Activated CD4-positive, alpha-beta T cell treated with anti-CD3 and anti-CD28 coated beads, Interleukin-2, amount 50 U/mL, for 48 hours (primary cell): ENCODE data around the gene COPS7A.

Source experiments
- DNase-seq, 2 experiments: peaks; one replicate each; pipeline ENCODE4 v3.0.0-alpha.2; 2020

Gene COPS7A

GRCh38 chr12:6771091-6771495 is 47.2 kb downstream of the COPS7A start:
- DNase-seq, result peak in 1 of 2 experiments; percentile 43

DNA sequence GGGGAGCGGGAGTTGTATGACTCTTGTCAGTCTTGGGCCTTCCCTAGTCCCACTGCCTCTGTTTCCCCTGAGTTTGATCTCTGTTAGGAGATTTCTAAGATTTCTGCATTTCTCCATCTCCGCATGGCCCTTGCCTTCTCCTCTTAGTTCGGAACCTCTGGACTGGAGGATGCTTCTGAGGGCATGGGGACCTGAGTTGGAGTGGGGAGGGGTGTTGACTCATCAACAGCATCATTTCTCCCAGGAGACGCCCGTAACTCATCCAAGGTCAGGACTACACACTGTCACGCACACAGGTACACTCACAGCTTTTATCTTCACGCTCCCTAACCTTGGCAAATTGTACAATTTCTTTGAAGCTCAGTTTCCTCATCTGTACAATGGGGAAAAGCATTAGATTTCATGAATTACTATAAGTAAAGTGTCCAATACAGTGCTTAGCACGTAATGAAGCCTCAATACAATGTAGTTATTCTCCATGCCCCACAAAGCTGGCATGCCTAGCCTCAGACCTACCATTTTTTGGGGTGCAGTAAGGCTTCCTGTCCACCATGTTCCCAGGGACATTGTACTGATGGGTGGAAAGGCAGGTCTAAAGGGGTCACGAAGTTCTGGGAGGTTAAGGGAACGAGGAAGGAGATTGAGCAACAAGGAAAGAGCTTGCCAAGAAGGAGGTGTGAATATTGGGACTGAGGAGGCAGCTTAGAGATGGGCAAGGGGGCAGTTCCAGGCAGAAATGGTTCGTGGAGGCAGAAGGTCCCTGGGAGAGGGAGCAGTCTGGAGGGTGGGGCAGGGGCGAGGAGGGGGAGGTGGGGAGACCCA is 47.9 kb downstream of the COPS7A start:
- no peak for DNase-seq

DNA sequence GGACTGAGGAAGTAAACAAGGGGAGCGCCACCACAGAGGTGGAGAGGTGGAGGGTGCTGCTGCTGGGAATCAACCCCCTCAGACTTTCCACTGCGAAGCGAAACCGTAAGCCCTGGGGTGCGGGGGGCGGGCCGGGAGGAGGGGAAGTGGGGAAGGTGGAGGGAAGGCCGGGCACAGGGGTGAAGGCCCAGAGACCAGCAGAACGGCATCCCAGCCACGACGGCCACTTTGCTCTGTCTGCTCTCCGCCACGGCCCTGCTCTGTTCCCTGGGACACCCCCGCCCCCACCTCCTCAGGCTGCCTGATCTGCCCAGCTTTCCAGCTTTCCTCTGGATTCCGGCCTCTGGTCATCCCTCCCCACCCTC is 48.5 kb downstream of the COPS7A start, which contains the start of gene LAG3:
LAG3 (plus strand) TSS at position 190 of the 365 bp plus-strand sequence. CDS start 333 bp downstream, outside the sequence.
- DNase-seq, result peak; percentile 79 to 83

- no peak for DNase-seq
These were observed 49.1 kb downstream of the COPS7A start for GRCh38 chr12:6772726-6773589.

DNA sequence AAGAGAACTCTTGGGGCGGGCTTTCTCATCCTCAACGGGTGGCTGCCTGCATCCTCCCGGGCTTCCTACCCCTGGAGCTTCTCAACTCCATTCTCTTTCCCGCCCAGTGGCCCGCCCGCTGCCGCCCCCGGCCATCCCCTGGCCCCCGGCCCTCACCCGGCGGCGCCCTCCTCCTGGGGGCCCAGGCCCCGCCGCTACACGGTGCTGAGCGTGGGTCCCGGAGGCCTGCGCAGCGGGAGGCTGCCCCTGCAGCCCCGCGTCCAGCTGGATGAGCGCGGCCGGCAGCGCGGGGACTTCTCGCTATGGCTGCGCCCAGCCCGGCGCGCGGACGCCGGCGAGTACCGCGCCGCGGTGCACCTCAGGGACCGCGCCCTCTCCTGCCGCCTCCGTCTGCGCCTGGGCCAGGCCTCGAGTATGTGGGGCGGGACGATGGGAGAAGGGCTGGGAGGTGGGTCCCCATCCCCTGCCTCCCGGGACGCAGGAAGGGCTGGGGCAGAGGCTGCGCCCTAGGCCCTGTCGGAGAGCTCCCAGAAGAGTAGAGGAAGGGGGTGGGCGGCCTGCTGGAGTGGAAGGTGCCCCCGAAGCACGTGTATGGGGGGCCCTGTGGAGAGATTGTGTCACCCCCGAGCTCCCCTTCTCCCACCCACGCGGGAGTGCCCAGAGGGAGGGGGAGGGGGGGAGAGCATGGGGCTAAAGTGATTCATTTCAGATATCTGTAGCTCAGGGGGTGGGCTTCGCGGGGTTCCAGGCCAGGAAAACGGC is 49.9 kb downstream of the COPS7A start:
- peak in 1 of 2 experiments; percentile 62 for DNase-seq

DNA sequence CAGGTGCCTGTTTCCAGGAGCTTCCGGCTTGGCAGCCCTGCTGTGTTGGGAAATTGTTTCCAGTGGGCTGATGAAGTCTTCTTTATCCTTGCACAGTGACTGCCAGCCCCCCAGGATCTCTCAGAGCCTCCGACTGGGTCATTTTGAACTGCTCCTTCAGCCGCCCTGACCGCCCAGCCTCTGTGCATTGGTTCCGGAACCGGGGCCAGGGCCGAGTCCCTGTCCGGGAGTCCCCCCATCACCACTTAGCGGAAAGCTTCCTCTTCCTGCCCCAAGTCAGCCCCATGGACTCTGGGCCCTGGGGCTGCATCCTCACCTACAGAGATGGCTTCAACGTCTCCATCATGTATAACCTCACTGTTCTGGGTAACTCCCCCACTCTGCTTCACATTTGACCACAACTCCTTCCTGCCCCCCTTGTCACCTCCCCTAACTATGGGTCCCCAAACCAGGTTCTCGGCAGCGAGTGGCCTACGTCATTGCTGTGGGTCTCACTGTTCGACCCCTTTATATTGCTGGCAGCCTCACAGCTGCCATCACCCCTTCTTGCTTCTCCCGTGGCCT is 50.7 kb downstream of the COPS7A start:
- no peak for DNase-seq

DNA sequence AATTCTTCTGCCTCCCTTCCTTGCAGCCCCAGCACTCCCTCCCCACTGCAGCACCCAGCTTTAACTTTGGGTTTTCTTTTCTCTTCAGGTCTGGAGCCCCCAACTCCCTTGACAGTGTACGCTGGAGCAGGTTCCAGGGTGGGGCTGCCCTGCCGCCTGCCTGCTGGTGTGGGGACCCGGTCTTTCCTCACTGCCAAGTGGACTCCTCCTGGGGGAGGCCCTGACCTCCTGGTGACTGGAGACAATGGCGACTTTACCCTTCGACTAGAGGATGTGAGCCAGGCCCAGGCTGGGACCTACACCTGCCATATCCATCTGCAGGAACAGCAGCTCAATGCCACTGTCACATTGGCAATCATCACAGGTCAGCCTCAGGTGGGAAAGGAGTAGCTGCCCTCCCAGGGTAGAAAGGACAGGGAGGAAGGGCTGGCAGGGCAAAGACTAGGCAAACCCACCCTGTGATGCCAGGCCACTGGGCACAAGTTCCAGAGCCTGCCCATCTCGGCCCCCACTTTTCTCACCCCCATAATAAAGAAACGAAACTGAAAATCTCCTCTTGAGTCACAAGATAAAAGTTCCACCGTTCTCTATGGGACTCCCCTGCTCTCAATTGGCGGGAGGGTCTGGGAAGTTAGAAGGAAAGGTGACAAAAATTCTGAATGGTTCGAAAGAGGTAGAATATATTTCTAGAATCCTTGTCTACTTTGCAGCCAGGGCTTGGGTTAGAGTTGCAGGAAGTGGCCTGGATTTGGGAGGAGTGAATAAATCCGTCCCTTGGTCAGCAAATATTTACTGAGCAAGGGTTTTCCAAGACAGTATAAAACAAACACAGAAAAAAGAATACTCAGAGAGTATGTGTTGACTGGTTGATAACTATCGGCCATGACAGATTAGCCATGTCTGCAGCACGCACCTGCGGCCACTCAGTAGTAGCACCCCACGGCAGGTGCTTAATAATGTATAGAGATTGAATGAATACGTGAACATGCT is 51.6 kb downstream of the COPS7A start:
- DNase-seq, result no peak

- no peak for DNase-seq
These were observed 53.5 kb downstream of the COPS7A start for GRCh38 chr12:6777386-6777785.

GRCh38 chr12:6778217-6778573 is 54.3 kb downstream of the COPS7A start:
- DNase-seq, result no peak

- peak; percentile 93 to 96 for DNase-seq
These were observed 55.0 kb downstream of the COPS7A start for GRCh38 chr12:6778574-6779550.

DNA sequence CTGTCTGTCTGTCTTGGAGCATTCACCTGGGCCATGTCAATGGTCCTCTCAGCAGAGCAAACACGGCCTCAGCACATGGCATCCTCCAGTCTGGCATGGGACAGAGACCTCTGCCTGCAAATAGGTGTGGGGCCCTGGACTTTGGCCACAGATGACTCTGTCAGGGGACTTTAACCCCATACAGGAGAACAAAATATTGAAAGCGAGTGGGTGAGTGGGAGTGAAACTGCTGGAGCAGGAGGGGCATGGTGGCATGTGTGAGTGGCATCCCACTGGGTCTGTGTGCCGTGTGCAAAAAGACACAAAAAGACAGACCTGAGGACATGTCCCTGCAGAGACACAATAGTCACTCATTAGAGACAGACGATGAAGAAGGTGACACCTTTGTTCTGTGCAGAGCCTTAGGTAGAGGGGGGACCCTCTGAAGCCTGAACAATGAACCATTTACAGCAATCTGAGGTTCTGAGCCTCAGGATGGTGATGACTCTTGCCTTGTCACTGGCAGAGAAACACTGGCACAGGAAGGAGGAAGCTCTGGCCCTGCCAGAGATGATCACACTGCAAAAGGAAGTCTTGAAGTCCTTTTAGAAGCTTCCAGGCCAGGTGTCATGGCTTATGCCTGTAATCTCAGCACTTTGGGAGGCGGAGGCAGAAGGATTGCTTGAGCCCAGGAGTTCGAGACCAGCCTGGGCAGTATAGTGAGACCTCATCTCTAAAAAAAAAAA is 56.0 kb downstream of the COPS7A start:
- no peak for DNase-seq

- DNase-seq, result peak in 1 of 2 experiments; percentile 65
These were observed 56.7 kb downstream of the COPS7A start for GRCh38 chr12:6780573-6780972.
